ENCODE data around the gene ACOT7.

Gene ACOT7

GRCh38 chr1:6302568-6302967, 91.0 kb downstream of the ACOT7 start:
- Histone ChIP-seq H3K4me3 (ENCODE audit: low read length) (no peak overlapping the region), H3K9ac (ENCODE audit: low read depth, low read length) (no peak overlapping the region), H3K27me3 (ENCODE audit: insufficient read depth, low read length) (no peaks in the 10 kb centered on the region), H3K9me3 (ENCODE audit: insufficient read depth, low read depth, low read length) (0 out of 2 replicates have a peak, but pooled peaks cover 4% of the 10 kb centered on the region), H3K4me1 (ENCODE audit: insufficient read depth, low read length) (no peaks in the 10 kb centered on the region), H3K27ac (ENCODE audit: low read depth, low read length) (no peak overlapping the region), H3K36me3 (ENCODE audit: insufficient read depth, low read length) (peaks cover 18% of the 10 kb centered on the region)
- WGBS = 94% methylated on average over 7 of the region's 7 CpGs

GRCh38 chr1:6301526-6301925, 92.0 kb downstream of the ACOT7 start:
- Histone ChIP-seq H3K9me3 (ENCODE audit: insufficient read depth, low read depth, low read length) (0 out of 2 replicates have a peak, but pooled peaks cover 4% of the 10 kb centered on the region), H3K4me1 (ENCODE audit: insufficient read depth, low read length) (no peaks in the 10 kb centered on the region), H3K4me3 (ENCODE audit: low read length) (no peak overlapping the region), H3K27ac (ENCODE audit: low read depth, low read length) (no peak overlapping the region), H3K36me3 (ENCODE audit: insufficient read depth, low read length) (peaks cover 10% of the 10 kb centered on the region), H3K27me3 (ENCODE audit: insufficient read depth, low read length) (no peaks in the 10 kb centered on the region), H3K9ac (ENCODE audit: low read depth, low read length) (no peak overlapping the region)
- WGBS = 95% methylated on average over 8 of the region's 8 CpGs

GRCh38 chr1:6300342-6301048, 93.1 kb downstream of the ACOT7 start:
- 95% methylated on average over 32 of the region's 32 CpGs for WGBS
- Histone ChIP-seq H3K27ac (ENCODE audit: low read depth, low read length) (no peak overlapping the region), H3K4me3 (ENCODE audit: low read length) (no peak overlapping the region), H3K36me3 (ENCODE audit: insufficient read depth, low read length) (peaks cover 5% of the 10 kb centered on the region; the same call in 1 of the 2 replicates), H3K9ac (ENCODE audit: low read depth, low read length) (no peak overlapping the region), H3K4me1 (ENCODE audit: insufficient read depth, low read length) (no peaks in the 10 kb centered on the region), H3K9me3 (ENCODE audit: insufficient read depth, low read depth, low read length) (no peaks in the 10 kb centered on the region), H3K27me3 (ENCODE audit: insufficient read depth, low read length) (no peaks in the 10 kb centered on the region)

GRCh38 chr1:6299557-6300165, 93.9 kb downstream of the ACOT7 start:
- H3K4me3 ChIP-seq (ENCODE audit: low read length) = no peak overlapping the region
- no peak overlapping the region for H3K27ac ChIP-seq (ENCODE audit: low read depth, low read length)
- 91% methylated on average over 15 of the region's 15 CpGs for WGBS
- H3K27me3 ChIP-seq (ENCODE audit: insufficient read depth, low read length) = no peaks in the 10 kb centered on the region
- H3K36me3 ChIP-seq (ENCODE audit: insufficient read depth, low read length) = peaks cover 8% of the 10 kb centered on the region; the same call in 1 of the 2 replicates
- no peaks in the 10 kb centered on the region for H3K4me1 ChIP-seq (ENCODE audit: insufficient read depth, low read length)
- H3K9ac ChIP-seq (ENCODE audit: low read depth, low read length) = no peak overlapping the region
- H3K9me3 ChIP-seq (ENCODE audit: insufficient read depth, low read depth, low read length) = no peaks in the 10 kb centered on the region

- Histone ChIP-seq H3K4me3 (ENCODE audit: low read length) (no peak overlapping the region), H3K27ac (ENCODE audit: low read depth, low read length) (no peak overlapping the region), H3K27me3 (ENCODE audit: insufficient read depth, low read length) (no peaks in the 10 kb centered on the region), H3K9ac (ENCODE audit: low read depth, low read length) (no peak overlapping the region), H3K36me3 (ENCODE audit: insufficient read depth, low read length) (peaks cover 14% of the 10 kb centered on the region), H3K4me1 (ENCODE audit: insufficient read depth, low read length) (no peaks in the 10 kb centered on the region), H3K9me3 (ENCODE audit: insufficient read depth, low read depth, low read length) (no peaks in the 10 kb centered on the region)
- 94% methylated on average over 8 of the region's 8 CpGs for WGBS
Measured at GRCh38 chr1:6298940-6299465, 94.6 kb downstream of the ACOT7 start.

GRCh38 chr1:6298530-6298929, 95.0 kb downstream of the ACOT7 start:
- no peak overlapping the region for H3K4me3 ChIP-seq (ENCODE audit: low read length)
- no peak overlapping the region for H3K27ac ChIP-seq (ENCODE audit: low read depth, low read length)
- H3K36me3 ChIP-seq (ENCODE audit: insufficient read depth, low read length) = peaks cover 19% of the 10 kb centered on the region
- H3K9me3 ChIP-seq (ENCODE audit: insufficient read depth, low read depth, low read length) = no peaks in the 10 kb centered on the region
- no peaks in the 10 kb centered on the region for H3K4me1 ChIP-seq (ENCODE audit: insufficient read depth, low read length)
- no peak overlapping the region for H3K9ac ChIP-seq (ENCODE audit: low read depth, low read length)
- WGBS = 93% methylated on average over 8 of the region's 8 CpGs
- no peaks in the 10 kb centered on the region for H3K27me3 ChIP-seq (ENCODE audit: insufficient read depth, low read length)

- 90% methylated on average over 6 of the region's 6 CpGs for WGBS
- Histone ChIP-seq H3K27me3 (ENCODE audit: insufficient read depth, low read length) (no peaks in the 10 kb centered on the region), H3K4me1 (ENCODE audit: insufficient read depth, low read length) (no peaks in the 10 kb centered on the region), H3K4me3 (ENCODE audit: low read length) (no peak overlapping the region), H3K9ac (ENCODE audit: low read depth, low read length) (no peak overlapping the region), H3K36me3 (ENCODE audit: insufficient read depth, low read length) (peaks cover 28% of the 10 kb centered on the region), H3K27ac (ENCODE audit: low read depth, low read length) (no peak overlapping the region), H3K9me3 (ENCODE audit: insufficient read depth, low read depth, low read length) (no peaks in the 10 kb centered on the region)
Measured at GRCh38 chr1:6295910-6296309, 97.7 kb downstream of the ACOT7 start.

- Histone ChIP-seq H3K27me3 (ENCODE audit: insufficient read depth, low read length) (no peaks in the 10 kb centered on the region), H3K4me3 (ENCODE audit: low read length) (no peak overlapping the region), H3K9me3 (ENCODE audit: insufficient read depth, low read depth, low read length) (no peaks in the 10 kb centered on the region), H3K9ac (ENCODE audit: low read depth, low read length) (no peak overlapping the region), H3K4me1 (ENCODE audit: insufficient read depth, low read length) (no peaks in the 10 kb centered on the region), H3K27ac (ENCODE audit: low read depth, low read length) (no peak overlapping the region), H3K36me3 (ENCODE audit: insufficient read depth, low read length) (peaks cover 29% of the 10 kb centered on the region)
- WGBS = 93% methylated on average over 23 of the region's 23 CpGs
Measured at GRCh38 chr1:6294890-6295556, 98.5 kb downstream of the ACOT7 start.

GRCh38 chr1:6294080-6294889, 99.3 kb downstream of the ACOT7 start:
- Histone ChIP-seq H3K4me1 (ENCODE audit: insufficient read depth, low read length) (no peaks in the 10 kb centered on the region), H3K27ac (ENCODE audit: low read depth, low read length) (no peak overlapping the region)

GRCh38 chr1:6292102-6292501, 101.5 kb downstream of the ACOT7 start:
- Histone ChIP-seq H3K4me1 (ENCODE audit: insufficient read depth, low read length) (no peaks in the 10 kb centered on the region), H3K9ac (ENCODE audit: low read depth, low read length) (no peak overlapping the region), H3K36me3 (ENCODE audit: insufficient read depth, low read length) (peaks cover 31% of the 10 kb centered on the region), H3K9me3 (ENCODE audit: insufficient read depth, low read depth, low read length) (no peaks in the 10 kb centered on the region), H3K4me3 (ENCODE audit: low read length) (no peak overlapping the region), H3K27ac (ENCODE audit: low read depth, low read length) (no peak overlapping the region), H3K27me3 (ENCODE audit: insufficient read depth, low read length) (no peaks in the 10 kb centered on the region)
- WGBS = 96% methylated on average over 10 of the region's 10 CpGs

More at GRCh38 chr1:6294080-6294889, 99.3 kb downstream of the ACOT7 start:
- Histone ChIP-seq H3K4me3 (ENCODE audit: low read length) (no peak overlapping the region), H3K9me3 (ENCODE audit: insufficient read depth, low read depth, low read length) (no peaks in the 10 kb centered on the region), H3K27me3 (ENCODE audit: insufficient read depth, low read length) (no peaks in the 10 kb centered on the region), H3K9ac (ENCODE audit: low read depth, low read length) (no peak overlapping the region), H3K36me3 (ENCODE audit: insufficient read depth, low read length) (peaks cover 29% of the 10 kb centered on the region)
- WGBS = 94% methylated on average over 14 of the region's 14 CpGs
